HG03139 (cell line): ENCODE results near the gene EPN2.

Experiments used
- ATAC-seq: cut with Tn5 transposase; IDR thresholded peaks from one replicate; pipeline ENCODE4 v1.9.1; 2021; ENCODE audit not compliant: unreplicated experiment

The EPN2 gene

DNA sequence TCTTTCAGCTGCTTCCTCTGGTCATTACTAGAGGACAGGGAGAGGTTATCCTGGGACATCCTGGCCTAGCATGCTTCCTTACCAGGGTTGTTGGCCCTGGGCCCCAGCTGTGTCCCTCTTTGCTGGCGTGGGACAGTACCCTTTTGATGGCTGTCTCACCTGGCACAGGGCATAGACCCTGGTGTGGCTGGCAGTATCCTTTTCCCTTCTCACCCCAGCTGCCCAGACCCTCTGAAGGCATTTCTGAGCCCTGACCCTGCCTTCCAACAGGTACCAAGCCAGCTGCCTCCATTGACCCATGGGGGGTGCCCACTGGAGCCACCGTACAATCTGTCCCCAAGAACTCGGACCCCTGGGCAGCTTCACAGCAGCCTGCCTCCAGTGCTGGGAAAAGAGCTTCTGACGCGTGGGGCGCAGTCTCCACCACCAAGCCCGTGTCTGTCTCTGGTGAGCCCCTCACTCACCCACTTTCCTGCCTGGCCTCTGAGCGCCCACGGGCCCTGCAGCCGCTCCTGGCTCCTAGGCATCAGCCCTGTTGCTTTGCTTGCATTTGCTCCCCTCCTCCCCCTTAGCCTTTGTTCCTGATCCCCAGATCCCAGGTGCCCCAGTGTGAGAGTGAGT, 91.4 kb downstream of the EPN2 start:
- ATAC-seq = no peak

- ATAC-seq = no peak
Measured at GRCh38 chr17:19329136-19329535, 92.0 kb downstream of the EPN2 start.

DNA sequence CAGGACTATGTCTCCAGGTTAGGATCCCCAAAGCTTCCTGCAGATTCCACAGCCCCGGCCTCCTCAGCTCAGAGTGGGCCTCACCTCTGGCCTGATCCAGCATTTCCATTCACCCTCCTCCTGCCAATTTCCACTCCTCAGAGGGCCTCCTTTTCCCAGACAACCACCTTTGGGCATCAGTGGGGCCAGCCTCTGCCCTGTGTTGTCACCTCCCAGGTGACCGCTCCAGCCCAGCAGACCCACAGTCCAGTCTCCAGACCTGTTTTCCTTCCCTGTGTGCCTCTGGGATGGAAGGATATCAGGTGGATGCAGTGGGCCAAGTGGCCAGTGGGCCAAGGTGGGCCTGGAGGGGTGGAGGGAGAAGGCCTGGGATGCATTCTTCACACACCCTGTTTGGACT, 92.7 kb downstream of the EPN2 start:
- no peak for ATAC-seq

GRCh38 chr17:19330271-19330670, 93.1 kb downstream of the EPN2 start:
- no peak for ATAC-seq

GRCh38 chr17:19331134-19331533, 94.0 kb downstream of the EPN2 start:
- no peak for ATAC-seq

- ATAC-seq = no peak
Measured at GRCh38 chr17:19331543-19332245, 94.5 kb downstream of the EPN2 start.

DNA sequence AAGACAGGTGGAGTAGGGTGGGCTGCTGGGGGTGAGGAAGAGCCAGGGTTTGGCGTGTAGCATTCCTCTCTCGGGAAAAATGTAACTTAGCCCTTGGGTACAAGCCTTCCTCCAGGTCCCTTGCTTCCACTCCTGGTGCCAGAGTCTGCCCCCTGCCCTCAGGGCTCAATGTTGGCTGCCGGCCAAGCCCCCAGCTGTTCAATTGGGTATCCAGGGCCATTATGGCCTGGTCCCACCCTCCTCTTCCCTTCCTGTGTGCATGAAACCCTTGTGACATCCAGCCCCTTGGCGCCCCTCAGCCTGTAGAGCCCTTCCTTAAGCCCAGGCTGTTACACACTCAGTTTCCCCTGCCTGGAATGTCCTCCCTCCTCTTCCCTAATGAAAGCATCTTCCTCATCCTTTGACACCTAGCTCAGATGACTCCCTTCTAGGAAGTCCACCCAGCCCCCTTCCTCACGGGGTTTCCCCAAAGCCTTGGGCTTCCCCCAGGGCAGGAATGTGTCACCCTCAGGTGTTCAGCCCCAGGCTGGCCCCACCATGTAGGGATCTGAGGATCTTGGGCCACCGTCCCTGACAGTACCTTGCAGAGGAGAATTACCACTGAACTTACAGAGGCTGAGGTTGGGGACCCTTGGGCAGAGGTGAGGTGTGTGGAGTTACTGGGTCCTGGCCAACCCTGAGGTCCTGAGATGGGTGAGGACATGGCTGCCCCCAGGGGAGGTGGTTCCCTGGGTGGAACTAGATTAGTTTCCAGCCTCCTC, 95.4 kb downstream of the EPN2 start:
- ATAC-seq = no peak

GRCh38 chr17:19333132-19333440, 95.9 kb downstream of the EPN2 start:
- no peak for ATAC-seq

DNA sequence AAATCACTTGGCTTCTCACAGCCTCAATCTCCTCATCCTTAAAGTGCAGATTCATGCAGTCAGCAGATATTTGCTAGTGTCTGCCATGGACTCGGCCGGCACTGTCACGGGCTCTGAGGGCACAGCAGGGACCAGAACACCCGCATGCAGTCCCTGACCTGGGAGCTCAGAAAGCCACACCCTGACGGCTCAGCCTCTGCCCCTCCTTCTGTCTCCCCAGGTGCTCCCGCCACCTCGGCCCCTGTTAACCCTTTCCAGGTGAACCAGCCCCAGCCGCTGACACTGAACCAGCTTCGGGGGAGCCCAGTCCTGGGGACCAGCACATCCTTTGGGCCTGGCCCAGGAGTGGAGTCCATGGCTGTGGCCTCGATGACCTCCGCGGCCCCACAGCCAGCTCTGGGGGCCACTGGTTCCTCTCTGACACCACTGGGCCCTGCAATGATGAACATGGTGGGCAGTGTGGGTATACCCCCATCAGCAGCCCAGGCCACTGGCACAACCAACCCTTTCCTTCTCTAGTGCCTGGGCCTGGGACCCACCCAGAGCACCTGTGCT, 96.6 kb downstream of the EPN2 start:
- no peak for ATAC-seq

GRCh38 chr17:19334331-19334730, 97.2 kb downstream of the EPN2 start:
- ATAC-seq = no peak

DNA sequence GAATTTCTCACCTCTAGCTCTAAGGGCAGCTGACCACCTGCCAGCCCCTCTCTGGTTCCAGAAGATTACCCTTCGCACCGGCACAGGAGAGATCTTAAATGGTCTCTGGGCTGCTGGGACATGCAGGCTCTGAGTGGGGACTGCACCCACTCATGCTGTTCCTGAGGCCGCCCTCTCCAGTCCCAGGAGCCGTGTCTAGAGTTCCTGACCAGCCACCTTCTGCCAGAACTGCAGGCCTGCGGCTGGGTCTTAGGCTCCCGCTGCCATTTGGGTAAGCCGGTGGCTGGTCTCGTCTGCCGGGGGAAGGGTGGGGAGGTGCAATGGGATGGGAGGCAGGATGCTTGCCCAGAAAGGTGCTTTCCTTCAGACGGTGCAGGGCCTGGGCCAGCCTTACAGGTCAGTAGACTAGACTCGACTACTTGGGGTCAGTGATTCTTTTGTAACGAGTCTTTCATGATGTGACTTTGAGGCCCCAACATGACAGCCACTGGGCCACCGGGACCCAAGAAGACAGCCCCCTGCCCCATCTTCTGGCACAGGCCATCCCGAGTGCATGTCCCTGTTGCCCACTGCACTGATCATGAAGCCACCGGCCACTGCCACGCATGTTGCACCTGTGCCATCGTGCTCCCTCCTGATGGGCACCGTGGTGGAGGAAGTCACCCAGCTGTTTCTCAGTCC, 98.9 kb downstream of the EPN2 start:
- ATAC-seq = no peak

GRCh38 chr17:19336938-19337711, 100.0 kb downstream of the EPN2 start:
- no peak for ATAC-seq

- no peak for ATAC-seq
Measured at GRCh38 chr17:19337712-19338023, 100.5 kb downstream of the EPN2 start.

DNA sequence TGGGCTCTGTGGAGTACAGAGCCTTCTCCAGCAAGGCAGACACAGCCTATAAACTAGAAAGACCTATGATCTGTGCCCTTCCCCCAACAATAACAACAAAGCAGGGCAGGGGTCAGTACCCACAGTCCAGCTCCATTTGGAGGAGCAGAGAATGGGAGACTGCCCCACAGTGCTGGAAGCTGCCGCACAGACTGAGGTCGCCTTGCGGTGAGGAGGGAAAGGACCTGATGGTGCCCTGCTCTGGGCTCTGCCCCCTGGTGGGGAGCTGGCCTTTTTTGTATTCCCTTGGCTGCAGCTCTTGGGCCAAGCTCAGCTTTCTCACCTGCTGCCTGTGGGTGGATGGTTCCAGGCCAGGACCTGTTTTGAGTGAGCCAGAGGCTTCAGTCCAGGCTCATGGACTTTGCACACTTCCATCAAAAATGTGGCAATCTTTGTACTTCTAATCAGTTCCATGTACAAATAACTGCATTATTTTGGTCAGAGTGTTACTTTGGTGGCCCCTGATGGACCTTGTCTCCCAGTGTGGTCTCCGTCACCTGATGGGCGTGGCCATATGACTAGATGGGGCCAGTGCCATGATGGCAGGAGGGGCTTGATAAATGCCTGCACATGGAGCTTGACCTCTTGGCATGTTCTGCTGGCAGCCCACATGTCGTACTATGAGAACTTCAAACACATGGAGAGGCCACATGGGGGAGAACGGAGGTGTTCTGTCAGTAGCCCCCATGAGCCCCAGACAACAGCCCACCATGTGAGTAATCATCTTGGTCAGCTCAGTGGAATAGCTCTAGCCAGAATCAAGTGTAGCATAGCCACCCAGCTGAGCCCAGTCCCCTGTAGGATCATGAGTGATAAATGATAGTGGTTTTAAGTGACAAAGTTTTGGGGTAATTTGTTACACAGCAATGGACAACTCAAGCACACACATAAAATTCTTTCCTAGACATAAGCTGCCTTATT, 101.1 kb downstream of the EPN2 start:
- ATAC-seq = no peak

DNA sequence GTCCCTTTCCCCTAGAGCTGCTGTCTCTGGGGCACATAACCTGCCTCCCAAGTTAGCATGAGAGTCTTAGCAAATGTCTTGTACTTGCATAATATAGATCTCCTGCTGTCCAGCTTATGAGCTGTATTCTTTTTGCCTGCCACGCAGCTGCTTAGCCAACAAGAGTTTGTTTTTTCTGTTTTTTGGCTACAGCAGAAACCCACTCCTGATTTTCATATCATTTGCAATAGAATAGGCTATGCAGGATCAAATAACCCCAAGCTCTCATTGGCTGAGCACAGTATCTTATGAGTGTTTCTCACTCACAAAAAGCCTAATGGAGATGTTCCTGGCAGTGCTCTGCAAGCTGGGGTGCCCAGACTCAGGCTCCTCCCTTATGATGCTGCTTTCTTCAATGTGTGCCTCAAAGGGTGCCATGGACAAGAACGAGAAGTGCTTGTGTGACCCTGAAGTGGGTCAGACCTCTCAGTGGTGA, 102.2 kb downstream of the EPN2 start:
- ATAC-seq = no peak

GRCh38 chr17:19341211-19341631, 104.1 kb downstream of the EPN2 start:
- no peak for ATAC-seq

DNA sequence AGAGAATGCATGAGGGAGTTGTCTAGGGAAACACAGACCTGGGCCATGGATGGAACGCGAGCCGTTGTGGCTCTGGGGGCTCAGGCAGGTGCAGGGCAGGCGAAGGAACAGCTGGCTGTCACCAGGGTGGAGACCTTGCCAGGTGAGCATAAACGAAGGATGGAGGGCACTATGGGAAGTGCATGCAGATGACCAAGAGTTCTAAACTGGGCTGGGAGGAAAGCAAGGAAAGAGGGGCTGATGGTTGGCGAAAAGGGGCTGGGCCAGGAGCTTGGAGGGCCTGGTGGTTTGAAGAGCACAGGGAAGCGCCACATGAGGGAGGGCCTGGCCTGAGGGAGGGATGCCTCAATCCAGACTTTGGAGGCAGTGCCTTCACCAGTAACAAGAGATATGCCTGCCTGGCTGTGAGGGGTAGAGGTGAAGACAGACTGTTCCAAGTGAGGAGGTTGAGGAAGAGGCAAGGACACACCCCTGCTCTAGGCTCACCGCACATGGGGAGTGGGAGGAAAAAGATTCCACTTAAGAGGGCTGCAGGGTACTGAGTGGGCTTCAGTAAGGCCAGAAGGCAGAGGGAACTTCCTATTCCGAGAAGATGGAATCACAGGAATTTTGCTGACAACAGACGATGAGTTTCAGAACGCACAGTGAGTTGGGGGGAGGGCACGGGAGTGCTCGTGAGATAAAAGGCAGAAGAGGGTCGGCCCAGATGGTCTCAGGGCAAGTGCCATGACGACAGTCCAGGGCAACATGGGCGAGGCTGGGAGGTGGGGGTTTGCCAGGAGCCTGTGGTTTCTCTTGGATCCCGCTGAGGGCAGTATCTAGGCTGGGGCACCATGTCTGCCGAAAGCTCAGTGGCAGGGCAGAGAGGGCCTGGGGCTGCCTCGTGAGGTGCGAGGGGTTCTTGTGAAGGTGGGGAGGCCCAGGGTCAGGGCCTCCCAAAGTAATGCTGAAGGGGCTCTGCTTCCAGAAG, 104.8 kb downstream of the EPN2 start:
- no peak for ATAC-seq

GRCh38 chr17:19342611-19343255, 105.6 kb downstream of the EPN2 start:
- ATAC-seq = no peak
